Measurements from ENCODE around the gene WNT6.

- TF ChIP-seq CTCF (IDR thresholded peaks at IDR 0.05) (no peak), ZFX (IDR thresholded peaks at IDR 0.05; ENCODE audit: borderline replicate concordance) (no peak)
Observed at GRCh38 chr2:218856167-218856895, 3.3 kb upstream of the WNT6 start.
